Activated CD4-positive, alpha-beta T cell treated with anti-CD3 and anti-CD28 coated beads for 36 hours (primary cell): Measurements from ENCODE around the gene MRPS25. TPM values are rescaled to one million over a fixed set of nuclear protein-coding genes. Genes with fewer than 3 reads are reported as not detected.
A peak's percentile ranks its signal among the peaks of the same experiment; 100 is the strongest.

Experiments used
- ATAC-seq: fragments of 200-7000 bp; cut with Tn5 transposase; one replicate; pipeline ENCODE4 v1.10.0; 2021; ENCODE audit warnings: mild to moderate bottlenecking, moderate library complexity
- CTCF ChIA-PET: fragments of 350-600 bp; sonication (Branson Sonifier 250); formaldehyde crosslinking; loops from one replicate; lab custom pipeline; 2021; ENCODE audit warnings: antibody characterized with exemption; lab: Charles Lee
- POLR2A ChIA-PET: fragments of 350-600 bp; sonication (Branson Sonifier 250); formaldehyde crosslinking; loops from one replicate; lab custom pipeline; 2021; ENCODE audit warnings: antibody characterized with exemption, inconsistent platforms; lab: Charles Lee
- DNase-seq: peaks from one replicate; pipeline ENCODE4 v3.0.0-alpha.2; 2020
- H3K27ac Mint-ChIP-seq: one replicate; pipeline ENCODE4 v1.8.0; 2021; ENCODE audit warnings: mixed read lengths
- H3K27me3 Mint-ChIP-seq: one replicate; pipeline ENCODE4 v1.8.0; 2021; ENCODE audit warnings: mixed read lengths
- H3K36me3 Mint-ChIP-seq: one replicate; pipeline ENCODE4 v1.8.0; 2021; ENCODE audit warnings: low read depth, mixed read lengths
- H3K4me1 Mint-ChIP-seq: one replicate; pipeline ENCODE4 v1.8.0; 2021; ENCODE audit warnings: mixed read lengths
- H3K4me3 Mint-ChIP-seq: one replicate; pipeline ENCODE4 v1.8.0; 2021; ENCODE audit warnings: mild to moderate bottlenecking, moderate library complexity, mixed read lengths
- H3K9me3 Mint-ChIP-seq: one replicate; pipeline ENCODE4 v1.8.0; 2021; ENCODE audit warnings: low read depth, mixed read lengths
- intact Hi-C, 2 experiments: fragments of 100-400 bp; cut with DNase I in 1 of 2; cut with micrococcal nuclease in 1 of 2; formaldehyde crosslinking; loops; one replicate each; pipeline versions ENCODE4 v1.14.2 to v1.15.1; 2022 to 2024; cut with DNase I, micrococcal nuclease
- total RNA-seq, 2 experiments: library from RNA; stranded (reverse); gene quantifications; one replicate each; pipeline ENCODE4 v1.2.3, GENCODE V29; 2021

MRPS25 gene
- total RNA-seq, 2 experiments from 2014 or later, result 52.3 to 67.0 TPM

DNA sequence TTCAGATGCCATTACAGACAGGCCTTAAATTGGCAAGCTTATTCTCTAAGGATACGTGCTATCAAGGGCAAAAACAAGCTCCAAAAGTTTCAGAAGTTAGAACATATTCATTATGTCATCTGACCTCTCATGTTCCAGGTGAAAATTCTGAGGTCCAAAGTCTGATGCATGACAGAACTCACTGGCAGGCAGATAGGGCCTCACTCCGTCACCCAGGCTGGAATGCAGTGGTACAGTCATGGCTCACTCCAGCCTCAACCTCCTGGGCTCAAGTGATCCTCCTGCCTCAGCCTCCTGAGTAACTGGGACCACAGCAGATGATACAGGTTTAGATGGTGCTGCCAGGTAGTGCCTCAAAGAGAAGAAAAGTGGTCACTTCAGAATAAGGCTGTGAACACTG, 15.5 kb downstream of the MRPS25 start:
- DNase-seq (no peak), ATAC-seq (no peak)
- CTCF ChIA-PET, result interaction anchor here (1.8 kb wide), 1 partner anchor 123 kb away, joined by 5 read pairs; no protein-coding TSS in a partner anchor
- Mint-ChIP-seq H3K4me1 (peaks cover 23% of the 10 kb centered on the region), H3K36me3 (peaks cover 46% of the 10 kb centered on the region), H3K27me3 (no peaks in the 10 kb centered on the region), H3K4me3 (no peak overlapping the region), H3K9me3 (no peaks in the 10 kb centered on the region), H3K27ac (no peak overlapping the region)
- intact Hi-C loops, result loop anchor here in 1 of 2 experiments (5.0 kb wide), 1 partner anchor 122 kb away; no protein-coding TSS in a partner anchor
- POLR2A ChIA-PET, result no interaction called here

GRCh38 chr3:15045667-15046066, 19.4 kb downstream of the MRPS25 start:
- POLR2A ChIA-PET, result no interaction called here
- Mint-ChIP-seq H3K9me3 (no peaks in the 10 kb centered on the region), H3K27me3 (no peaks in the 10 kb centered on the region), H3K27ac (peak overlapping the region; percentile 28), H3K36me3 (peaks cover 47% of the 10 kb centered on the region), H3K4me1 (peaks cover 32% of the 10 kb centered on the region), H3K4me3 (no peak overlapping the region)
- DNase-seq (no peak), ATAC-seq (no peak)
- CTCF ChIA-PET, result no interaction called here
- intact Hi-C loops, result loop anchor here in 1 of 2 experiments (5.0 kb wide), 1 partner anchor 118 kb away; no protein-coding TSS in a partner anchor

DNA sequence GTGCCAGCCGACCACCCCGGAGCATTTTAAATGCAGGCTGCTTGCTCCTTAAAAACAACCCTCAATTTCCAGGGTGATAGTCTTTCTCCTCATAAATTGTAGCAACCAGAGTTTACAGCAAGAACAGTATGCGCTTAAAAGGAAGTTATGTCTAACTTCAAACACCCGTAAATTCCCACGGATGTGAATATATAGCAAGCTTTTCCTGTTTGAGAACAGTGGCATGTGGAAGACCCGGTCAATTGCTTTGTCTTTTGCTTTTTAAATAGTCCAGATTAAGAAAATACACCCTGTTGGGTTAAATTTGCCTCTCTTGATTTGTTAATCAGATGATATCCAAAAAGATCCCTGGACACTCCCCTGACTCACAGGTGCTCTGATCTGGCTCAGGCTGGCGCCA, 20.8 kb downstream of the MRPS25 start:
- H3K36me3 Mint-ChIP-seq, result peaks cover 42% of the 10 kb centered on the region
- no peak overlapping the region for H3K4me3 Mint-ChIP-seq
- POLR2A ChIA-PET, result interaction anchor here (0.7 kb wide), 1 partner anchor 21 kb away, joined by 4 read pairs; the partner anchor contains the start of gene MRPS25
- intact Hi-C loops, result no loop called here
- peaks cover 30% of the 10 kb centered on the region for H3K4me1 Mint-ChIP-seq
- no peaks in the 10 kb centered on the region for H3K9me3 Mint-ChIP-seq
- DNase-seq, result no peak
- ATAC-seq, result no peak
- no peaks in the 10 kb centered on the region for H3K27me3 Mint-ChIP-seq
- CTCF ChIA-PET, result interaction anchor here (0.9 kb wide), 1 partner anchor 47 kb away, joined by 3 read pairs; no protein-coding TSS in a partner anchor
- peak overlapping the region; percentile 86 for H3K27ac Mint-ChIP-seq

DNA sequence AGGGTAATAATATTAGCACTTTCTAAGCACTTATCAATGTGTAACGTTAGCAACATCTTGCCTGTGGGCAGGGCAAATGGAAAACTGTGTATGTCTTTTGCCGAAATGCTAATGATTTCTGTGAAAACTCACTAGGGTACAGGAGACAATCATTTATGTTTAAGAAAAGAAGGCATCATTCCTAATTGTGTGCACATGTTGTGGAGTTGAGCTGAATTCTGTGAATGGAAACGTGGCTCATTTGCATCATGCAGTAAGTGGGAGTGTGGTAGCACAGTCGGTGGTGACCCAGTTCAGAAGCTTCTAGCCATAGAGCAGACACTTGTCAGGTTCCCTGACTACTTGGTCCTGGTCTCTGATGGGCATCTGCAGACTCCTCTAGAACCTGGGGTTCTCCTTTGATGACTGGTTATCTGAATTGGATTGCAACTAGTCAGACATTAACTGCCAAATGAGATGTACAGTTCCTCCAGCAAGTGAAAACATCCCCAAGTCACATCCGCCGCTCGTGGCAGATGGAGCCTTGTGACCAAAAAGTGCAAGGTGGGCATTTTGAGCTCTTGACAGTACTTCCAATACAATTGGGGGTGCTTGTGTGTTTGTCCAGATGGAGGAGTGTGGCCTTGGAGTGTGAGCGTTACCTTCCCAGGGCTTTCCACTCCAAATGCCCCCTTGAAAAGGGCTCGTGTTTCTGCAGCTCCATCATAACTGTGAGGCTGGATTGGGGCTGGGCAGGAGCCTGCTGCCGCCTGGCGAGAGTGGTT, 21.5 kb downstream of the MRPS25 start:
- Mint-ChIP-seq H3K9me3 (no peaks in the 10 kb centered on the region), H3K27me3 (no peaks in the 10 kb centered on the region), H3K36me3 (peaks cover 42% of the 10 kb centered on the region), H3K4me3 (no peak overlapping the region), H3K4me1 (peaks cover 30% of the 10 kb centered on the region), H3K27ac (peak overlapping the region; percentile 48)
- intact Hi-C loops, result no loop called here
- DNase-seq, result no peak
- CTCF ChIA-PET, result no interaction called here
- POLR2A ChIA-PET, result interaction anchor here (0.7 kb wide), 1 partner anchor 22 kb away, joined by 4 read pairs; the partner anchor contains the start of gene MRPS25
- no peak for ATAC-seq

- no peak overlapping the region for H3K4me3 Mint-ChIP-seq
- H3K9me3 Mint-ChIP-seq, result no peaks in the 10 kb centered on the region
- H3K36me3 Mint-ChIP-seq, result peaks cover 45% of the 10 kb centered on the region
- H3K27ac Mint-ChIP-seq, result peak overlapping the region; percentile 37
- intact Hi-C loops, result no loop called here
- peaks cover 30% of the 10 kb centered on the region for H3K4me1 Mint-ChIP-seq
- ChIA-PET POLR2A (no interaction called here), CTCF (no interaction called here)
- DNase-seq (no peak), ATAC-seq (no peak)
- H3K27me3 Mint-ChIP-seq, result no peaks in the 10 kb centered on the region
Observed at GRCh38 chr3:15042936-15043335, 22.2 kb downstream of the MRPS25 start.

GRCh38 chr3:15041950-15042349, 23.2 kb downstream of the MRPS25 start:
- peak overlapping the region; percentile 55 for H3K27ac Mint-ChIP-seq
- H3K4me3 Mint-ChIP-seq, result no peak overlapping the region
- H3K9me3 Mint-ChIP-seq, result no peaks in the 10 kb centered on the region
- ChIA-PET CTCF (no interaction called here), POLR2A (no interaction called here)
- intact Hi-C loops, result no loop called here
- no peak for DNase-seq
- no peak for ATAC-seq
- peaks cover 48% of the 10 kb centered on the region for H3K36me3 Mint-ChIP-seq
- H3K27me3 Mint-ChIP-seq, result no peaks in the 10 kb centered on the region
- H3K4me1 Mint-ChIP-seq, result peaks cover 30% of the 10 kb centered on the region

DNA sequence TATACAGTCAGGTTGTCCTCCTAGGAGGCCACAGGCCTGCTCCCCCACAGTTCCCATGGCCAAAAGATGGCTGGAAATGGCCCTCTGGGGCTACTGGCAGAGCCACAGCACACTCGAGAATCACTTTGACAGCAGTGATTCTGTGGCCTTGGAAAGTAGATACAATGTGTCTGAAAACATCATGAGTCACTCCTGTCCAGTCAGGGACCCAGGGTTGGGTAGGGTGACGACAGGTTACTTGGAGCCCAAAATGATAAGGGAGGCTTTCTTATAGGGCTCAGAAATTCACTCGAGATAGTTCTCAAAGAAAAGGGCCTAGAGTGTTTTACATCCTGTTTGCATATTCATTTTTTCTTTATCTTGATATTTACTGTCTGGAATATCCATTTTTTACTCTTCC, 24.3 kb downstream of the MRPS25 start:
- intact Hi-C loops, result no loop called here
- POLR2A ChIA-PET, result no interaction called here
- Mint-ChIP-seq H3K4me1 (peaks cover 28% of the 10 kb centered on the region), H3K36me3 (peaks cover 42% of the 10 kb centered on the region), H3K27ac (peak overlapping the region; percentile 55), H3K4me3 (no peak overlapping the region), H3K9me3 (no peaks in the 10 kb centered on the region), H3K27me3 (no peaks in the 10 kb centered on the region)
- CTCF ChIA-PET, result no interaction called here
- no peak for ATAC-seq
- DNase-seq, result no peak

DNA sequence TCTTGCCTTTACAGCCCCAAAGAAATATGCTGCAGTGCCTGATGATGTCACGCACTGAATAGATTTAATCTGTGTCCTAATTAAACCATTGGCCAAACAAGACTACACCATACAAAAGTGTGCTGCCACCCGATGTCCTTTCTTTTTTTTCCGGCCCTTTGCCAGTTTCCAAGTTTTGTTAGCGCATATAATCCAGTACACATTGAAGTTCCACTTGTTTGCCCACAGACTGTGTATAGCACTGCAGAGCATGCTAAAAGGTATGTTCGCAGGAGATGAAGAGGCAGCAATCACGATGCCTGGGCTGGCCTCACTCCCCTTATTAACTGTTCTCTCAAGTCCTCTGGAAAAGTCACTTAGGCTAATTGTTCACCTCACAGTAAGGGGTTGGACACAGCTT, 26.8 kb downstream of the MRPS25 start:
- H3K27me3 Mint-ChIP-seq, result no peaks in the 10 kb centered on the region
- H3K36me3 Mint-ChIP-seq, result peaks cover 35% of the 10 kb centered on the region
- peak overlapping the region; percentile 24 for H3K27ac Mint-ChIP-seq
- no peak overlapping the region for H3K4me3 Mint-ChIP-seq
- ChIA-PET CTCF (interaction anchor here (1.9 kb wide), 1 partner anchor 13 kb away, joined by 8 read pairs; no protein-coding TSS in a partner anchor), POLR2A (no interaction called here)
- DNase-seq (no peak), ATAC-seq (no peak)
- intact Hi-C loops, result no loop called here
- peaks cover 5% of the 10 kb centered on the region for H3K4me1 Mint-ChIP-seq
- H3K9me3 Mint-ChIP-seq, result no peaks in the 10 kb centered on the region

DNA sequence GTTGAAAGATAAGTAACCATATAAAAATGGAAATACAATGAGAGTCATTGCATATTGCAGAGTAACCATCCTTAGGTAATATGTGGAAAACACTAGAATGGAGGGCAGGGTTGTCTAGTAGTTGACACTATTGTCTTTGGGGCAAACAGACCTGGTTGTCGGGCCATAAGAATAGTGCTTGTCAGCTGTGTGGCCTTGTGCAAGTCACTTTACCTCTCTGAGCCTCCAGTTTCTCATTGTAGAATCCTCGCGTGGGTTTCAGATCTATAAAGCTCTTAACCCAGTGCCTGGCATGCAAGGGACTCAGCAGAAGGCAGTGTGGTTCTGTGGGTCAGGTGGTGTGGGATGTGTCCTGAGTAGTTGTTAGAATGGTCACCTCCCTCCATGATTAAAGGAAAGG, 32.0 kb downstream of the MRPS25 start:
- no peaks in the 10 kb centered on the region for H3K4me1 Mint-ChIP-seq
- H3K9me3 Mint-ChIP-seq, result no peaks in the 10 kb centered on the region
- H3K27me3 Mint-ChIP-seq, result no peaks in the 10 kb centered on the region
- no peak for DNase-seq
- no peak for ATAC-seq
- ChIA-PET POLR2A (no interaction called here), CTCF (no interaction called here)
- intact Hi-C loops, result no loop called here
- H3K27ac Mint-ChIP-seq, result no peak overlapping the region
- H3K36me3 Mint-ChIP-seq, result peaks cover 38% of the 10 kb centered on the region
- H3K4me3 Mint-ChIP-seq, result no peak overlapping the region

GRCh38 chr3:15032650-15033049, 32.5 kb downstream of the MRPS25 start:
- ChIA-PET POLR2A (no interaction called here), CTCF (no interaction called here)
- no peak for ATAC-seq
- Mint-ChIP-seq H3K4me3 (no peak overlapping the region), H3K27ac (no peak overlapping the region), H3K36me3 (peaks cover 33% of the 10 kb centered on the region), H3K4me1 (no peaks in the 10 kb centered on the region), H3K9me3 (no peaks in the 10 kb centered on the region), H3K27me3 (no peaks in the 10 kb centered on the region)
- no peak for DNase-seq
- intact Hi-C loops, result no loop called here

DNA sequence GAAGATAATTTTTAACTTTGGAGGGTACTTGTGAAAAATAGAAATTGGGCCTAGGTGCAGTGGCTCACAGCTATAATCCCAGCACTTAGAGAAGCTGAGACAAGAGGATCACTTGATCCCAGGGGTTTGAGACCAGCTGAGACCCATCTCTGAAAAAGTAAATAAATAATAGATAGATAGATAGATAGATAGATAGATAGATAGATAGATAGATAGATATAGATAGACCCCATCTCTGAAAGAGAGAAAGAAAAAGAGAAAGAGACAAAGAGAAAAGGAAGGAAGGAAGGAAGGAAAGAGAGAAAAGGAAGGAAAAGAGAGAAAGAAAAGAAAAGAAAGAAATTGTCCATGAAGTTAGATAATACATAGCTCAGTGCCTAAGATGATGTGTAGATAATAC, 35.5 kb downstream of the MRPS25 start:
- Mint-ChIP-seq H3K27me3 (no peaks in the 10 kb centered on the region), H3K36me3 (peaks cover 35% of the 10 kb centered on the region), H3K27ac (no peak overlapping the region), H3K9me3 (no peaks in the 10 kb centered on the region), H3K4me1 (no peaks in the 10 kb centered on the region), H3K4me3 (no peak overlapping the region)
- intact Hi-C loops, result no loop called here
- ChIA-PET POLR2A (interaction anchor here (0.7 kb wide), 1 partner anchor 41 kb away, joined by 6 read pairs; no protein-coding TSS in a partner anchor), CTCF (interaction anchor here (0.7 to 1.6 kb wide), 9 partner anchors 10 to 1238 kb away, joined by 3 to 4 read pairs (median 3); no protein-coding TSS in a partner anchor)
- ATAC-seq (no peak), DNase-seq (no peak)
